DOHH2 (cell line): ENCODE measurements around the gene CEBPZOS.

Experiments
- H3F3A ChIP-seq: fragments of 200-600 bp; sonication (generic), shearing (Covaris generic); 2 replicates; pipeline ENCODE4 v1.6.0; 2016; ENCODE audit warnings: antibody characterized with exemption, mild to moderate bottlenecking; ENCODE audit not compliant: control insufficient read depth, insufficient read depth
- H3K27ac ChIP-seq: fragments of 200-600 bp; sonication (generic); 2 replicates; pipeline ENCODE4 v1.5.1; 2014; ENCODE audit warnings: low read depth, mild to moderate bottlenecking, low read length, moderate library complexity
- H3K27me3 ChIP-seq: fragments of 200-600 bp; sonication (generic); 2 replicates; pipeline ENCODE4 v1.6.1; 2014; ENCODE audit warnings: mild to moderate bottlenecking, low read length, mixed read lengths; ENCODE audit not compliant: control insufficient read depth
- H3K36me3 ChIP-seq: fragments of 200-600 bp; sonication (generic); 2 replicates; pipeline ENCODE4 v1.6.1; 2014; ENCODE audit warnings: mild to moderate bottlenecking, low read length, moderate library complexity, mixed read lengths; ENCODE audit not compliant: control insufficient read depth
- H3K4me1 ChIP-seq: fragments of 200-600 bp; sonication (generic); 2 replicates; pipeline ENCODE4 v1.6.1; 2014; ENCODE audit warnings: mild to moderate bottlenecking, low read length, mixed read lengths; ENCODE audit not compliant: control insufficient read depth
- H3K4me2 ChIP-seq: fragments of 200-600 bp; sonication (generic); 2 replicates; pipeline ENCODE4 v1.6.0; 2014; ENCODE audit warnings: mild to moderate bottlenecking, low read length, moderate library complexity
- H3K4me3 ChIP-seq: fragments of 200-600 bp; sonication (generic); 2 replicates; pipeline ENCODE4 v1.5.1; 2014; ENCODE audit warnings: mild to moderate bottlenecking, low read length, mixed read lengths
- H3K79me2 ChIP-seq: fragments of 200-600 bp; sonication (generic); 2 replicates; pipeline ENCODE4 v1.6.1; 2014; ENCODE audit warnings: mild to moderate bottlenecking, low read length, mixed read lengths; ENCODE audit not compliant: control insufficient read depth
- H3K9me2 ChIP-seq: fragments of 200-600 bp; sonication (generic); replicated peaks from 2 replicates; pipeline ENCODE4 v1.6.1; 2014; ENCODE audit warnings: mild to moderate bottlenecking, low read length, mixed read lengths; ENCODE audit not compliant: control insufficient read depth
- H3K9me3 ChIP-seq: fragments of 200-600 bp; sonication (generic); 2 replicates; pipeline ENCODE4 v1.6.1; 2014; ENCODE audit warnings: antibody characterized with exemption, low read length, mixed read lengths; ENCODE audit not compliant: control insufficient read depth, insufficient read depth
- H4K20me1 ChIP-seq: fragments of 200-600 bp; sonication (generic); 2 replicates; pipeline ENCODE4 v1.6.0; 2014; ENCODE audit warnings: low read depth, mild to moderate bottlenecking, antibody characterized with exemption, low read length, moderate library complexity; ENCODE audit not compliant: control insufficient read depth, insufficient read depth
- CTCF ChIP-seq: fragments of 200-600 bp; sonication (generic); IDR thresholded peaks from one replicate; pipeline ENCODE4 v1.5.1; 2014; ENCODE audit warnings: antibody characterized with exemption, mild to moderate bottlenecking, low read depth, low read length; ENCODE audit not compliant: poor library complexity, severe bottlenecking
- EZH2phosphoT487 ChIP-seq: fragments of 200-600 bp; sonication (generic); IDR thresholded peaks from 2 replicates; pipeline ENCODE4 v1.6.1; 2017; ENCODE audit warnings: borderline replicate concordance, mild to moderate bottlenecking, antibody characterized with exemption, low read length, moderate library complexity, mixed read lengths

Gene CEBPZOS

GRCh38 chr2:37250869-37251740 is 54.8 kb downstream of the CEBPZOS start:
- H3F3A ChIP-seq = peaks cover 3% of the 10 kb centered on the region; the same call in 1 of the 2 replicates
- H3K27me3 ChIP-seq = no peaks in the 10 kb centered on the region
- no peak overlapping the region for H3K4me3 ChIP-seq
- TF ChIP-seq CTCF (no peak), EZH2phosphoT487 (no peak)
- H4K20me1 ChIP-seq = no peaks in the 10 kb centered on the region
- no peaks in the 10 kb centered on the region for H3K4me1 ChIP-seq
- H3K9me3 ChIP-seq = no peaks in the 10 kb centered on the region
- H3K4me2 ChIP-seq = no peak overlapping the region
- no peaks in the 10 kb centered on the region for H3K79me2 ChIP-seq
- H3K9me2 ChIP-seq = no peaks in the 10 kb centered on the region
- H3K27ac ChIP-seq = no peak overlapping the region
- H3K36me3 ChIP-seq = peaks cover 96% of the 10 kb centered on the region
